GM18508 (cell line): Measurements from ENCODE around the gene SKOR1.

ENCODE experiments used
- ATAC-seq: cut with Tn5 transposase; IDR thresholded peaks from one replicate; pipeline ENCODE4 v1.9.1; 2021; ENCODE audit warnings: moderate number of reproducible peaks; ENCODE audit not compliant: insufficient read depth, unreplicated experiment

The SKOR1 gene

GRCh38 chr15:67792250-67792942 is 32.9 kb upstream of the SKOR1 start:
- ATAC-seq, result no peak

GRCh38 chr15:67794832-67795574 is 30.3 kb upstream of the SKOR1 start:
- ATAC-seq, result no peak

- ATAC-seq, result no peak
These were observed 28.8 kb upstream of the SKOR1 start for GRCh38 chr15:67796196-67797127.

- no peak for ATAC-seq
These were observed 25.5 kb upstream of the SKOR1 start for GRCh38 chr15:67799801-67800205.

DNA sequence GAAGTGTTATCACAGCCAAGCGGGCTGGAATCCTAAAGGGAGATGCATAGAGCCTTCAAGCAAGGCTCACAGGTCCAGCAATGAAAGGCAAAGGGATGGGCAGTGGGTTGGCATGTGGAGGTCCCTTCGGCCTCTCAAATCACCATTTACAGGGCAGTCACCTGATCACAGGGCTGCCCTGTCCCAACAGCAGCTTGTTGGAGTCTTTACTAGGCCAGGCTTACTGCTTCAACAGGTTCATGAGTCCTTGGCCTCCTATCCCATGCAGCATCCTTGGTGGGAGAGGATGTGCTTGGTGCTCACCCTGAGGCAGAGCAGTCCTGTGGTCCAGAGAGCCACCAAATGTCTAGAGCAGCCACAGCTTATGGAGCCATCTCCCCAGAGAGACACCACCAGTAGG is 24.2 kb upstream of the SKOR1 start:
- no peak for ATAC-seq

GRCh38 chr15:67801926-67802914 is 23.1 kb upstream of the SKOR1 start:
- no peak for ATAC-seq

DNA sequence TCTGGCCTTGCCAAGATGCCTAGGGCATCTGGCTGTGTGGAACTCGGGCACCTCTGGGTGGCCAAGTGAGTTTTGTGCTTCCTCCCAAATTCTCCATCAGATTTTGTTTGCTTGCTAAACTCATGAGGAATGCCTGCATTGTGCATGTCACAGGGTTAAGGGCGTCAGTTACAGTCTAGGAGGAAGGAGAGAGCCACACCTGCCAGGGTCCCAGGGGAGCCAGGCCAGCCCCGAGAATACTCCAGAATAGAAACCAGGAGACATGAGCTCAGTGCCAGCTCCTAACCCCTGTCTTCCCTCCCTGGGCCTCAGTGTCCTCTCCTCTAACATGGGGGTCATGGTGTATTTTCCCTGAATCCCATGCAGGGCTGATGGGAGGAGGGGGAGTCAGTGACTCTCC is 22.0 kb upstream of the SKOR1 start:
- ATAC-seq, result no peak

DNA sequence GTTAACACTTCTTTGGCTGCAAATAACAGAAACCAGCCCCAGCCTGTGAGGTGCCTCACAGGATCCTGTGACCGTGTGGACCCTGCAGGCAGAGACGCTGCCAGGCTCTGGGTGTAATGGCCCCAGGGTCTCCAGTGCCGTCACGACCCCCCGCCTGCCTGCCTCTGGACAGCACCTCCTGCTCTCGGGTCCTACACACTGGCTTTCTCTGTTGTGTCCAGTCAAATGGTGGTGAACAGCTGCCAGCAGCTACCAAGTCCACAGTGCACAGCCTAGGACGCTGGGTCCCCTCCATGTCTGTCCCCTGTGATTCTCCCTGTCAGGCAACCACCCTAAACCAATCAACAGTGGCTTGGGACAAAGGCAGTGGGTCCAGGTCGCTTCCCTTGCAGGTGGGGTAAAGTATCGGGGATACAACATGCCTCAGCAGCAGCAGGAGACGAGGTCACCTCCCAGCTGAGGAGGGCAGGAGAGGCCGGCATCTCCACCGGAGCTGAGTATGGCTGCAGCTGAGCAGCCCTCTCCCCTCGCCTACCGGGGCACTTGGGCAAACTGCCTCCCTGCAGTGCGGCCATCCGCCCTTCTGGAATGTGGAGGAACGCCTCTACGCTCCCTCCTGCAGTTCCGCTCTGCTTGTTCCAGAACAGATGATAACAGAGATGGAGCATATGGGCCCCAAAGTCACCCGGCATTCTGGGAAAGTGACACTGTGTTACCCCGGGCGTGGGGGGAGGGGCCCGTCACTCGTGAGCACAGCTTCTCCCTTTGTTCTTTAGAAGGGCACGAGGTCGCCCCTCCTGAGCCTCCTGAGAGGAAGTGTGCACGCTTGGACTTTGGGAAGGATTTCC is 21.1 kb upstream of the SKOR1 start:
- no peak for ATAC-seq

GRCh38 chr15:67805008-67805665 is 20.2 kb upstream of the SKOR1 start:
- ATAC-seq, result no peak

DNA sequence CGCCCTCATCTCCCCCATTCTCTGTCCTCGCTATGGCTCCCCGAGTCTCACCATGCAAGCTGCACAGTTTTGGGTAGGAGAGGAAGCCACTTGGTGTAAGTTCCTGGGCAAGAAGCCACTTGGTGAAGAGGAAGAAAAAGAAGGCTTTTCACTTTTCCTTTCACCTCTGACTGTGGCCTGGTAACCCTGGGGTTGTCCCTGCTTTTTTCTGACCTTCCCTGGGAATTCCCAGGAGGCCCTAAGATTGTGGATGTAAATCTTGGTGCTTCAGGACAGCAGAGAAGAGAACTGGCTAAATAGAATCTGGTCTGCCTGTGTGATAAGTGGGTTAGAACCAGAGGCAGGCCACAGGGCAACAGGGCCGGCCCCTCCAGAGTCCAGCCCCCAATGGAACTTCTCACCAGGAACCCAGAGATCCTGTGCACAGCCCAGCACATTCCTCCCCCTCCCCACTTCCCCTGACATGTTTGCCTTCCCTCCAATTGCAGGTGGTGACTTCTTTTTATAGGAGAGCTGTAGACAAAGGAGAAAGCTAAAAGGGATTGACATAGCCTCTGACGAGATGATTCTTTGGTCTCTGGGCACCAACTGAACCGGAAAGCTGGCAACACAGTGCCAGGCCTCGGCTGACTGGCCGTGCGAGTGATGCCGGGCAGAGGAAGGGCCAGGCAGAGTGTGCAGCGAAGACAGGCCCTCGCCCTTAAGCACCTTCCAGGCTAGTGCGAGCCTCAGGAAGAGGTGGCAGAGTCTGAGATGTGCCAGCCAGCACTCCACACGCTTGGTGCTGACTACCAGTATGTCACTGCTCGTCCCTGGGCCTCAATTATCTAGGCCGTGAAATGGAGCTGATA is 19.4 kb upstream of the SKOR1 start:
- ATAC-seq, result no peak

DNA sequence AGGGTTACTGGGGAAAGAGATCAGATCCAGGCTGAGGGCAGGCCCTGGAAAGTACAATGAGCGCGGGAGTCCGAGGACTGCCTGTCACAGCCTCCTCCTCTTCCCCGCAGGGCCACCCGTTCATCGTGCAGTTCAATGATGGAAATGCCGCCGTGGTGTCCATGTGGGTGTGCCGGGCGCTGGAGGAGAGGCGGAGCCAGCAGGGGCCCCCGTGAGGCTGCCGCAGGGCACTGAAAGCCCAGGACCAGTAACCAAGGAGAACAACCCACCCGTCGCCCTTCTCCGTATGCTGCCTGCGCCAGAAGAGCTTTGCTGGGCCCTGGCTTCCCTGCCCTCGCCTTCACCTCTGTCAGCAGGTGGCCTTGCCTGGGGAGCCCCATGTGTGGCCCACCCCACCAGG is 18.8 kb upstream of the SKOR1 start:
- no peak for ATAC-seq

DNA sequence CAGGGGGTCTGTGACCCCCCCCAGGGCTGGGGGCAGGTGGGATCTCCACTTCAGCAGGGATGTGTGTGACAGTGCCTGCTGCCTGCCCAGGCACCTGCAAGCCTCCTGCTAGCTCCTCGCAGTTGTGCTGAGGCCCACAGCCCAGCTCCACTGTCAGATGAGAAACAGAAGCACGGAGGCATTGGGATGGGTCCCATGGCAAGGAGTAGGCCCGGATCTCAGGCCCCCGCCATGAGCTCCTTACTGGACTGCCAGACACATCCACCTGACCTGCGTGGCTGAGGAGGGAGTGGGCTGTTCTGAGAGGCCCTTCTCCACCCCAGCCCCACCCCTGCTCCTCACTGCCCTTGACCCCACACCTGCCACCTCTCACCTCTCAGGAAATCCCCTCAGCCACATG is 18.2 kb upstream of the SKOR1 start:
- no peak for ATAC-seq

GRCh38 chr15:67807836-67808235 is 17.5 kb upstream of the SKOR1 start:
- ATAC-seq, result no peak

DNA sequence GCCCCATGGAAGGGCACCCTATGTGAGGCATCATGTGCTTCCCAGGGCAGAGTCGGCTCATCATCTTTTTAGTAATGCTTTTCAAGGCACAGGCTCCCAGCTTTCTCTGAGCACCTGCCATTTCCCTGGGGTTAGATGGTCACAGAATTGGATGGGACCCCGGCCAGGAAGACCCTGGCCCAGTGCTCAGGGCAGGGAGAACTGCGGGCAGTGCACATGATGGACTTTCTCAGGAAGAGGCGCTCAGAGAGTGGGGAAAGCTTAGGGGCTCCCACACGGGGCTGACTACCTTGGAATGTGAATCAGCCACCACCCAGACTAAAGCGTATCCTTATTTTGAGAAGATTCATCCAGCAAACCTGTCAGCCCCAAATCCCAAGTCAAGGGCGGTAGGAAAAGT is 16.5 kb upstream of the SKOR1 start:
- no peak for ATAC-seq

GRCh38 chr15:67809441-67809840 is 15.9 kb upstream of the SKOR1 start:
- no peak for ATAC-seq

DNA sequence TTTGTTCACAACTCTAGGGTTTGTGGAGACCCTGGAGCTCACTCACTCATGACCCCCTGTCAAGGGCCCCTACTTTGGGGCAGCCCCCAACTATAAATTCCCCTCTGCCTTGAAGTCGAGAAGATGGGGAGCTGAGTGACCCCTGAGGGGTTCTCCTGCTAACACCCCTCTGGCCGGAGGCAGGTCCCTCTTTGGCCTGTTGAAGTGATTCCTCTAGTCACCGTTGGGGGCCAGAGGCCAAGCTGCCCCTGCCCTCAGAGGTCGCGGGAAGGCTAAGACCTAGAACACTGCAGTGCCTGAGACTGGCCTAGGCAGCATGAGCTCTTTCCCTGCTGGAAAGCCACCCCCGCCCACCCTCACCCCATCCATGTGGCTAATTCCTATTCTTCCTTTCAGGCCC is 15.4 kb upstream of the SKOR1 start:
- no peak for ATAC-seq

- no peak for ATAC-seq
These were observed 13.1 kb upstream of the SKOR1 start for GRCh38 chr15:67812241-67812644.
